ENCODE results near the gene SPAG9.

The SPAG9 gene

GRCh38 chr17:51018541-51018940 is 102.1 kb downstream of the SPAG9 start:
- TF ChIP-seq POLR2AphosphoS5 (IDR thresholded peaks at IDR 0.05; ENCODE audit: low read depth, low read length) (no peak), TAF1 (IDR thresholded peaks at IDR 0.05; ENCODE audit: borderline replicate concordance, low read depth, low read length) (no peak), POLR2A (IDR thresholded peaks at IDR 0.05; ENCODE audit: low read depth, low read length) (no peak)
- FAIRE-seq = no peak
- DNase-seq (ENCODE audit: insufficient read length) = no peak

DNA sequence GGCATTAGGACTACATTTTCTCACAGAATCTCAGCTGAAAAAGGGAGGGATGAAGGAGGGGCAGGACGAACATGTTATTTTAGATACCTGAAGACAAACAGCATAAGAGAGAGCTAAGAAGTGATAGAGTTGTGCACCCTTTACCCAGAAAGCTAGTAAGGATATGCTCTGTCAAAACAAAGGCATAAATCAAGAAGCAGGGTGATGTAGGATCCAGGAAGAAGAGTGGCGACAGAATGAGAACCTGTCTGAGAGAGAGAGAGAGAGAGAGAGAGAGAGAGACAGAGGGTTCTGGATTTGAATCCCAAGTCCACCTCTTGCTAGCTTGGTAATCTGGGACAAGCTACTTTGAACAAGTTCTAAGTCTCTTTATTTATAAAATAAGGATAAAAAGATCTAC is 103.4 kb downstream of the SPAG9 start:
- TF ChIP-seq POLR2A (IDR thresholded peaks at IDR 0.05; ENCODE audit: low read depth, low read length) (no peak), TAF1 (IDR thresholded peaks at IDR 0.05; ENCODE audit: borderline replicate concordance, low read depth, low read length) (no peak), POLR2AphosphoS5 (IDR thresholded peaks at IDR 0.05; ENCODE audit: low read depth, low read length) (no peak)
- DNase-seq (ENCODE audit: insufficient read length) = no peak
- no peak for FAIRE-seq

- FAIRE-seq = no peak
- TF ChIP-seq TAF1 (IDR thresholded peaks at IDR 0.05; ENCODE audit: borderline replicate concordance, low read depth, low read length) = no peak
- TF ChIP-seq POLR2AphosphoS5 (IDR thresholded peaks at IDR 0.05; ENCODE audit: low read depth, low read length) = no peak
- no peak for TF ChIP-seq POLR2A (IDR thresholded peaks at IDR 0.05; ENCODE audit: low read depth, low read length)
- no peak for DNase-seq (ENCODE audit: insufficient read length)
Observed at GRCh38 chr17:51016099-51016498, 104.6 kb downstream of the SPAG9 start.

- FAIRE-seq (no peak), DNase-seq (ENCODE audit: insufficient read length) (no peak)
- TF ChIP-seq POLR2AphosphoS5 (IDR thresholded peaks at IDR 0.05; ENCODE audit: low read depth, low read length) = no peak
Observed at GRCh38 chr17:51015145-51015558, 105.5 kb downstream of the SPAG9 start.

DNA sequence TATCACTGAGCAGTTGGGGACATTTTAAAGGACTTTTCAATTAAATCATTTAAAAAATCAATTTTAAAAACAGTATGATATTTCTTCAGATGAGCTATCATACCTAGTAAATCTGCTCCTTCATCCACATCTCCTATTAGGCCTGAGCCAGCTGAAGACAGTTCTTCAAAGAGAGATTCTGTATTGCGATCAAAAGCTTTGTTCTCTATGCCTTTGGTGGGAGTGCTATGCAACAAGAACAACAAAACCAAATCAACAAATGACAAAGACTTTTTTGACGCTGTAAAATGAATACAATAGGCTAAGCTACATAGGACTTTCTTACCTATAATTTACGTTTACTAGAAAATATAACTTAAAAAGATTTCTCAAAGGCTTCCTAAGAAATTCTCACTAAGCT is 106.5 kb downstream of the SPAG9 start:
- FAIRE-seq = no peak
- no peak for TF ChIP-seq POLR2A (IDR thresholded peaks at IDR 0.05; ENCODE audit: low read depth, low read length)
- TF ChIP-seq POLR2AphosphoS5 (IDR thresholded peaks at IDR 0.05; ENCODE audit: low read depth, low read length) = no peak
- no peak for TF ChIP-seq TAF1 (IDR thresholded peaks at IDR 0.05; ENCODE audit: borderline replicate concordance, low read depth, low read length)
- DNase-seq (ENCODE audit: insufficient read length) = no peak

- DNase-seq (ENCODE audit: insufficient read length) = no peak
- FAIRE-seq = no peak
Observed at GRCh38 chr17:51013322-51013721, 107.3 kb downstream of the SPAG9 start.

GRCh38 chr17:51012538-51012937 is 108.1 kb downstream of the SPAG9 start:
- no peak for DNase-seq (ENCODE audit: insufficient read length)
- TF ChIP-seq TAF1 (IDR thresholded peaks at IDR 0.05; ENCODE audit: borderline replicate concordance, low read depth, low read length) (no peak), POLR2A (IDR thresholded peaks at IDR 0.05; ENCODE audit: low read depth, low read length) (no peak), POLR2AphosphoS5 (IDR thresholded peaks at IDR 0.05; ENCODE audit: low read depth, low read length) (no peak)
- no peak for FAIRE-seq

More at GRCh38 chr17:51013322-51013721, 107.3 kb downstream of the SPAG9 start:
- TF ChIP-seq POLR2AphosphoS5 (IDR thresholded peaks at IDR 0.05; ENCODE audit: low read depth, low read length) = no peak
- no peak for TF ChIP-seq POLR2A (IDR thresholded peaks at IDR 0.05; ENCODE audit: low read depth, low read length)
- TF ChIP-seq TAF1 (IDR thresholded peaks at IDR 0.05; ENCODE audit: borderline replicate concordance, low read depth, low read length) = no peak

- no peak for DNase-seq (ENCODE audit: insufficient read length)
- no peak for TF ChIP-seq POLR2AphosphoS5 (IDR thresholded peaks at IDR 0.05; ENCODE audit: low read depth, low read length)
- TF ChIP-seq TAF1 (IDR thresholded peaks at IDR 0.05; ENCODE audit: borderline replicate concordance, low read depth, low read length) = no peak
- no peak for TF ChIP-seq POLR2A (IDR thresholded peaks at IDR 0.05; ENCODE audit: low read depth, low read length)
- no peak for FAIRE-seq
Observed at GRCh38 chr17:51010173-51010675, 110.4 kb downstream of the SPAG9 start.

GRCh38 chr17:51006601-51007000 is 114.1 kb downstream of the SPAG9 start:
- DNase-seq (ENCODE audit: insufficient read length) (no peak), FAIRE-seq (no peak)
- TF ChIP-seq POLR2A (IDR thresholded peaks at IDR 0.05; ENCODE audit: low read depth, low read length) (no peak), TAF1 (IDR thresholded peaks at IDR 0.05; ENCODE audit: borderline replicate concordance, low read depth, low read length) (no peak), POLR2AphosphoS5 (IDR thresholded peaks at IDR 0.05; ENCODE audit: low read depth, low read length) (no peak)

- no peak for FAIRE-seq
Observed at GRCh38 chr17:51005768-51006167, 114.9 kb downstream of the SPAG9 start.

GRCh38 chr17:51004249-51004648 is 116.4 kb downstream of the SPAG9 start:
- DNase-seq (ENCODE audit: insufficient read length) (no peak), FAIRE-seq (no peak)
- no peak for TF ChIP-seq TAF1 (IDR thresholded peaks at IDR 0.05; ENCODE audit: borderline replicate concordance, low read depth, low read length)
- no peak for TF ChIP-seq POLR2A (IDR thresholded peaks at IDR 0.05; ENCODE audit: low read depth, low read length)
- no peak for TF ChIP-seq POLR2AphosphoS5 (IDR thresholded peaks at IDR 0.05; ENCODE audit: low read depth, low read length)

More at GRCh38 chr17:51005768-51006167, 114.9 kb downstream of the SPAG9 start:
- DNase-seq (ENCODE audit: insufficient read length) = no peak
- TF ChIP-seq TAF1 (IDR thresholded peaks at IDR 0.05; ENCODE audit: borderline replicate concordance, low read depth, low read length) = no peak
- no peak for TF ChIP-seq POLR2A (IDR thresholded peaks at IDR 0.05; ENCODE audit: low read depth, low read length)
- TF ChIP-seq POLR2AphosphoS5 (IDR thresholded peaks at IDR 0.05; ENCODE audit: low read depth, low read length) = no peak

DNA sequence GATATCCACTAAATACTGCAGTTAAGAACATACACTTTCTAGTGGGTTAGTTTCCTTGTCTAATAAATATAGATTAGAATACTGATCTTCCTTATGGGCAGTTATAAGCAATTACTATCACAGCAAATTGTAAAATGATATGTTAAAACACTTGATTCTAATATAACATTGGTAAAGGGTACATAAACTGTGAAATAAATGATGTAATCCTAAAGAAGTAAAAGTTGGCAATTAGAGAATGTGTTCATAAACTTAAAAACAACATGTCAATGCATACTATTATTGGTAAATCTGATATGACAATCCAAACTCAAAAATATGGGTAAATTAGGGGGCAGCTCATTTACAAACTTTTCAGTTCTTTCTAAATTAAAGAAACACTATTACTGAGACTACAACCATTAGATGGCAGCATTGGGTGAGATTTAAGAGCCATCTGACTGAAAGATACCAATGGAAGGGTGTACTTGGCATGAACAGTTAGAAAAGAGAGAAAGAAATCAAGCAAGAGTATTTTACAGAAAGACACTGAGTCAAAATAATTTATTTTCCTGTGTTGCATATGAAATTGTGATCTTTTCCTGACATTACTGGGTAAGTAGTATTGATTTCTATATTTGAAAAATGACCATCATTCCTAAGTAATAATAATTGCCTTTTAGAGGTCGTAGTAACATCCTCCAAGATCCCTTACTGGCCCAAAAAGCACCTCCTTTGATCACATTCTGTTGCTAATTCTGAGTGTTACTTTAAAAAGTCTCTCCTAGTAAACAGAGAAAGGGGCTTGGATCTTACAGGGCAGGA is 119.6 kb downstream of the SPAG9 start:
- TF ChIP-seq POLR2A (IDR thresholded peaks at IDR 0.05; ENCODE audit: low read depth, low read length) (no peak), POLR2AphosphoS5 (IDR thresholded peaks at IDR 0.05; ENCODE audit: low read depth, low read length) (no peak), TAF1 (IDR thresholded peaks at IDR 0.05; ENCODE audit: borderline replicate concordance, low read depth, low read length) (no peak)
- FAIRE-seq = no peak
- DNase-seq (ENCODE audit: insufficient read length) = no peak

All from GM12892 (cell line).